Ovary (tissue), 10 donors: ENCODE measurements around the gene YARS1. TPM values are rescaled to one million over a fixed set of nuclear protein-coding genes. Genes with fewer than 3 reads are reported as not detected.

ENCODE experiments used
- DNase-seq, 5 donors: peaks; one replicate each; pipeline ENCODE4 v3.0.0-alpha.2; 2019 to 2020
- H3K27ac ChIP-seq, 2 donors: fragments of 200-600 bp; one replicate each; pipeline versions ENCODE4 v1.5.1 to v1.8.0; 2019 to 2022
- H3K27me3 ChIP-seq: fragments of 200-600 bp; one replicate; pipeline ENCODE4 v1.8.0; 2022
- H3K36me3 ChIP-seq: fragments of 200-600 bp; sonication (generic); one replicate; pipeline ENCODE4 v1.5.1; 2019
- H3K4me1 ChIP-seq: one replicate; pipeline ENCODE4 v1.8.1; 2013; ENCODE audit warnings: mild to moderate bottlenecking, moderate library complexity; ENCODE audit not compliant: insufficient read depth
- H3K4me3 ChIP-seq: fragments of 200-600 bp; sonication (generic); one replicate; pipeline ENCODE4 v1.5.1; 2017
- H3K9me3 ChIP-seq, 2 donors: fragments of 200-600 bp in 1 of 2; sonication (generic) in 1 of 2; one replicate each; pipeline versions ENCODE4 v1.5.1 to v1.8.1; 2013 to 2019; ENCODE audit warnings: mild to moderate bottlenecking in 1 of 2, moderate library complexity in 1 of 2
- CTCF ChIP-seq, 3 donors: fragments of 450-650 bp in 2 of 3; fragments of 200-600 bp in 1 of 3; IDR thresholded peaks; one replicate each; pipeline versions ENCODE4 v1.5.1 to v1.8.0; 2016 to 2022; ENCODE audit warnings: antibody characterized with exemption in 3 of 3, mild to moderate bottlenecking in 1 of 3
- EP300 ChIP-seq: sonication (generic); formaldehyde crosslinking; IDR thresholded peaks from one replicate; pipeline ENCODE4 v1.6.1; 2017; ENCODE audit warnings: antibody characterized with exemption
- POLR2A ChIP-seq: fragments of 450-650 bp; IDR thresholded peaks from one replicate; pipeline ENCODE4 v1.6.1; 2017; ENCODE audit warnings: antibody characterized with exemption, mild to moderate bottlenecking, moderate library complexity
- WGBS, 3 donors: extraction: QIAGEN DNeasy Blood & Tissue Kit in 1 of 3; methylation state at CpG; one replicate each; pipeline versions ENCODE4 v1.1.5 to v1.1.7; 2013 to 2017; 5-methylcytosine and 5-hydroxymethylcytosine counted together
- intact Hi-C, 4 donors: fragments of 100-400 bp; cut with DNase I; formaldehyde crosslinking; loops; one replicate each; pipeline versions ENCODE4 v1.11.0 to v1.15.1; 2022 to 2023
- long read RNA-seq, 3 donors: library from polyadenylated mRNA in 2 of 3; unstranded in 2 of 3; transcript quantifications; one replicate each; pipeline ENCODE4 v2.0.0 and lab custom pipeline, GENCODE V29; 2021 to 2026
- polyA plus RNA-seq, 2 donors: library from polyadenylated mRNA; stranded (reverse); fragments of 200-250 nt in 1 of 2; fragments of 350-450 nt in 1 of 2; fragmentation: Illumina TruSeq in 1 of 2; extraction: RNeasy Lipid Tissue Mini Kit (QIAGEN cat#74804) in 1 of 2; gene quantifications; one replicate each; pipeline ENCODE4 v1.2.3, GENCODE V29; 2013 to 2014
- total RNA-seq, 7 donors: library from RNA; depleted of rRNA in 2 of 7; stranded (reverse); fragments of >200 nt in 2 of 7; fragmentation: NEBNext Ultra II Directional in 3 of 7; extraction: Animal tissue kit (Norgen Biotek cat#: 25700) in 3 of 7; gene quantifications; one replicate each; pipeline versions ENCODE4 v1.1.0 to v1.2.4, GENCODE V29; 2016 to 2023
- donor health status: DM: no; HTN: no; CAD: no; lungs with moderate emphysema.
- donor health status: DM: no; HTN: no; CAD: no.
- donor health status: Bipolar disorder and iron deficiency.
- donor health status: DM: yes; HTN: yes; CAD: no.
- donor health status: DM: no; HTN: no; CAD: no.
- donor health status: DM: yes; HTN: yes; CAD: no.

Gene YARS1
- 100 to 1,000 TPM in 1 of 7 donors, 10 to 100 TPM in 6; 19.8 to 272 (median 46.2) TPM for total RNA-seq
- 10 to 100 TPM; 23.6 to 95.2 TPM for polyA plus RNA-seq
- long read RNA-seq, donor 1, transcript YARS-201 (13 exons, 3,238 nt): major isoform, 123 of 188 reads
- long read RNA-seq, donor 1, partial matches to known transcripts: 26 of 188 reads
- long read RNA-seq, donor 1, other reads (novel, unspliced or antisense): 37 of 188 reads
- long read RNA-seq, donor 2, transcript YARS-201 (13 exons, 3,238 nt): major isoform, 13 of 18 reads
- long read RNA-seq, donor 2, partial matches to known transcripts: 0 of 18 reads
- long read RNA-seq, donor 2, other reads (novel, unspliced or antisense): 0 of 18 reads
- long read RNA-seq, donor 3, transcript YARS-201 (13 exons, 3,238 nt): major isoform, 20 of 53 reads
- long read RNA-seq, donor 3, partial matches to known transcripts: 14 of 53 reads
- long read RNA-seq, donor 3, other reads (novel, unspliced or antisense): 16 of 53 reads

- no peaks in the 10 kb centered on the region for H3K36me3 ChIP-seq
- peak within 1 kb of the TSS; percentile 86 to 89 for H3K27ac ChIP-seq
- H3K9me3 ChIP-seq: no peaks in the 10 kb centered on the region
- peaks cover 12% of the 10 kb centered on the region for H3K4me1 ChIP-seq
- DNase-seq: peak; percentile 99 to 100 (median 99)
- WGBS, 3 donors: 0 to 2% (median 0%) methylated on average over 50 to 55 of the region's 55 CpGs
- intact Hi-C loops: no loop called here
- H3K27me3 ChIP-seq: no peaks in the 10 kb centered on the region
- peak within 1 kb of the TSS; percentile 95 for H3K4me3 ChIP-seq
- peak in 1 of 3 donors; percentile 33 for TF ChIP-seq CTCF (IDR thresholded peaks at IDR 0.05)
- TF ChIP-seq POLR2A: peak; percentile 59
- no peak for TF ChIP-seq EP300
Measured at GRCh38 chr1:32817159-32817814, at the start of gene YARS1, which contains the start of gene S100PBP. YARS1 (minus strand) TSS chr1:32817358; CDS start chr1:32817244, 114 bp downstream. S100PBP (plus strand) TSS chr1:32817653; CDS start chr1:32826100, 8,447 bp downstream.

- Histone ChIP-seq H3K4me1 (peaks cover 13% of the 10 kb centered on the region), H3K9me3 (no peaks in the 10 kb centered on the region), H3K4me3 (no peak overlapping the region), H3K27me3 (no peaks in the 10 kb centered on the region), H3K27ac (no peak overlapping the region), H3K36me3 (no peaks in the 10 kb centered on the region)
- no peak for DNase-seq
- intact Hi-C loops: no loop called here
- 3 to 22% (median 13%) methylated on average over 3 of the region's 3 CpGs for WGBS, 3 donors
- TF ChIP-seq CTCF (IDR thresholded peaks at IDR 0.05): no peak
Measured at GRCh38 chr1:32865639-32866405, 48.7 kb upstream of the YARS1 start.

- no peak overlapping the region for H3K27ac ChIP-seq
- no peaks in the 10 kb centered on the region for H3K9me3 ChIP-seq
- H3K4me3 ChIP-seq: no peak overlapping the region
- no peaks in the 10 kb centered on the region for H3K27me3 ChIP-seq
- WGBS, 3 donors: 92 to 95% (median 94%) methylated on average over 8 of the region's 8 CpGs
- intact Hi-C loops: no loop called here
- H3K36me3 ChIP-seq: no peaks in the 10 kb centered on the region
- peaks cover 13% of the 10 kb centered on the region for H3K4me1 ChIP-seq
- TF ChIP-seq POLR2A (no peak), CTCF (IDR thresholded peaks at IDR 0.05) (no peak), EP300 (no peak)
- DNase-seq: no peak
Measured at GRCh38 chr1:32864375-32865019, 47.3 kb upstream of the YARS1 start.

GRCh38 chr1:32863881-32864245 lies 46.7 kb upstream of the YARS1 start:
- Histone ChIP-seq H3K9me3 (no peaks in the 10 kb centered on the region), H3K4me1 (peaks cover 13% of the 10 kb centered on the region), H3K4me3 (no peak overlapping the region), H3K27ac (no peak overlapping the region), H3K36me3 (no peaks in the 10 kb centered on the region), H3K27me3 (no peaks in the 10 kb centered on the region)
- 95 to 100% (median 95%) methylated on average over 1 of the region's 1 CpG for WGBS, 3 donors
- no peak for DNase-seq
- intact Hi-C loops: no loop called here
- no peak for TF ChIP-seq CTCF (IDR thresholded peaks at IDR 0.05)
